ENCODE data around the gene IGFBPL1.

Gene IGFBPL1

DNA sequence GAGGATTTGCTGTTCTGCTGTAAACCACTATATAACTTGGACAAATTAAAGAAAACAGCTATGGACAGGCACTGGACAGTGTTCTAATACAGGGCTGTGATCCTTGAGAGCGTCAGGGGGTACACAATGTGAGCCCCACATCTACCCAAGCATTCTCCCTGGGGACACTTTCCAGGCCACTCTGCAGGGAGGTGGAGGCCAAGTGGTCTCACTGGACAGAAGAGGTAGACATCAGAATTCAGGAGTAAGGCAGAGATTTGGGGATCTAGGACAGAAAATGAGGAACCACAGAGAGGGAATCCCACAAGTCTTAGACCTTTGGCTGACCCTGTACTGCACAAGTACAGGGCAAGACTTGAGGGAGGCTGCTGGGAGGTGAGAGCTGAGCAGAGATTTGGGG, 3.8 kb upstream of the IGFBPL1 start:
- Histone ChIP-seq H3K9me3 (no peaks in the 10 kb centered on the region), H3K36me3 (no peaks in the 10 kb centered on the region), H3K4me3 (no peak overlapping the region), H3K27ac (no peak overlapping the region), H3K4me1 (peaks cover 0 to 23% (median 8%) of the 10 kb centered on the region in 4 donors), H3K27me3 (no peaks in the 10 kb centered on the region)
- DNase-seq: no peak
- intact Hi-C loops (cut with DNase I; ENCODE audit: low total_unique reads): no loop called here
- TF ChIP-seq, protein P1, sequence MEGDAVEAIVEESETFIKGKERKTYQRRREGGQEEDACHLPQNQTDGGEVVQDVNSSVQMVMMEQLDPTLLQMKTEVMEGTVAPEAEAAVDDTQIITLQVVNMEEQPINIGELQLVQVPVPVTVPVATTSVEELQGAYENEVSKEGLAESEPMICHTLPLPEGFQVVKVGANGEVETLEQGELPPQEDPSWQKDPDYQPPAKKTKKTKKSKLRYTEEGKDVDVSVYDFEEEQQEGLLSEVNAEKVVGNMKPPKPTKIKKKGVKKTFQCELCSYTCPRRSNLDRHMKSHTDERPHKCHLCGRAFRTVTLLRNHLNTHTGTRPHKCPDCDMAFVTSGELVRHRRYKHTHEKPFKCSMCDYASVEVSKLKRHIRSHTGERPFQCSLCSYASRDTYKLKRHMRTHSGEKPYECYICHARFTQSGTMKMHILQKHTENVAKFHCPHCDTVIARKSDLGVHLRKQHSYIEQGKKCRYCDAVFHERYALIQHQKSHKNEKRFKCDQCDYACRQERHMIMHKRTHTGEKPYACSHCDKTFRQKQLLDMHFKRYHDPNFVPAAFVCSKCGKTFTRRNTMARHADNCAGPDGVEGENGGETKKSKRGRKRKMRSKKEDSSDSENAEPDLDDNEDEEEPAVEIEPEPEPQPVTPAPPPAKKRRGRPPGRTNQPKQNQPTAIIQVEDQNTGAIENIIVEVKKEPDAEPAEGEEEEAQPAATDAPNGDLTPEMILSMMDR (IDR thresholded peaks at IDR 0.05): no peak

DNA sequence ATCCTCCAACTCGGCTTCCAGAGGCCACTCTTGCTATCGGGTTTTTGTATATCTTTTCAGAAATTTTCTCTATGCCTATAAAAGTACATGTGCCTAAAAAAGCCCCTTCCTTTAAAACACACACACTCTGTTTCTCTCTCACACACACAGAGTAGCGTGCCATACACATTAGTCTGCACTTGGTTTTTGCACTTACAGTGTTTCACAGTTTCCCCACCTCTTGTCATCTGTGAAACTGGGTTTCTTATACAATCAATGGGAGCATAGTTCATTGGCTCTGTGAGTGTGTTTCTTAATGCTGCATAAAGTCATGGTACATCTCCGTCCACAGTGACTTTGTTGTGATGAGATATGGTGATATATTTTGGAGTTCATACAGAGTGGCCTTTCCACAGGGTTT, 664 bp upstream of the IGFBPL1 start:
- H3K4me3 ChIP-seq: peak overlapping the region; percentile 52 to 60
- H3K36me3 ChIP-seq: no peaks in the 10 kb centered on the region
- DNase-seq: no peak
- H3K4me1 ChIP-seq: peaks cover 0 to 38% (median 16%) of the 10 kb centered on the region in 4 donors
- no peaks in the 10 kb centered on the region for H3K9me3 ChIP-seq
- no peaks in the 10 kb centered on the region for H3K27me3 ChIP-seq
- peak overlapping the region in 1 of 2 donors; percentile 75 for H3K27ac ChIP-seq
- intact Hi-C loops (cut with DNase I; ENCODE audit: low total_unique reads): loop anchor here (5.0 kb wide), 1 partner anchor 523 kb away; the partner anchor contains the start of gene SLC25A51
- TF ChIP-seq, protein P1 (IDR thresholded peaks at IDR 0.05): no peak

DNA sequence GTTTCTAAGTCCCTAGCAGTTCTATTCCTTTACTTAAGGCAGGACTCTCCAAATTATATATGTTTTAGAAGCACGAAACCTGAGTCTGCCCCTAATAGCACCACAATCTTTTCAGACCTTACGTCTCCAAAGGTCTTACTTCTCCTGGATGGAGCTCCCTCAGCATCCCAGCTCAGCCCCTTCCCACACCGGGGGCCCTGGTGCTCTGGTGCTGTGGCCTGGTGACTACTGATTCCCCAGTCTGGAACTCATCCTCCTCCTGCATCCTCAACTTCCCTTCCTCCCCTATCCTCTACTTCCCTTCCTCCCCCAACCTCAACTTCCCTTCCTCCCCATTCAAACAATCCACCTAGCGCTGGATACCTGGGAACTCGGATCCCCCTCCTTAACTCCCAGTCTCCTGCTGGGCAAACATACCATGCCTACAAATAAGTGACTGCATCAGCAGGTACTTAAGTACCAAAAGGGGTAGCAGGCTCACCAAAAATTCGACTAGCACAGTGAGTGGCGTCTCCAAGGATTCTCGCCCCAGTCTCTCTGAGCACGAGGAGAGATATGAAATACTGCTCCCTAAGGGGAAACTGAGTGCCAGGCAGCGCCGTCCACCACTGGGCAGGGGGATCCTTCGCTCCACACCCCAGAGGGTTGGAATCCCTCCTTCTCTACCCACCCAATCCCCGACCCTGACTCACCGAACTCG, 831 bp downstream of the IGFBPL1 start:
- H3K4me3 ChIP-seq: peak overlapping the region; percentile 52 to 60
- intact Hi-C loops (cut with DNase I; ENCODE audit: low total_unique reads): loop anchor here (5.0 kb wide), 1 partner anchor 521 kb away; the partner anchor contains the start of gene SLC25A51
- H3K9me3 ChIP-seq: no peaks in the 10 kb centered on the region
- H3K36me3 ChIP-seq: no peaks in the 10 kb centered on the region
- H3K27ac ChIP-seq: peak overlapping the region; percentile 70 to 75
- no peaks in the 10 kb centered on the region for H3K27me3 ChIP-seq
- TF ChIP-seq, protein P1 (IDR thresholded peaks at IDR 0.05): no peak
- DNase-seq: peak in 1 of 2 donors; percentile 63
- H3K4me1 ChIP-seq: peaks cover 0 to 38% (median 16%) of the 10 kb centered on the region in 4 donors

DNA sequence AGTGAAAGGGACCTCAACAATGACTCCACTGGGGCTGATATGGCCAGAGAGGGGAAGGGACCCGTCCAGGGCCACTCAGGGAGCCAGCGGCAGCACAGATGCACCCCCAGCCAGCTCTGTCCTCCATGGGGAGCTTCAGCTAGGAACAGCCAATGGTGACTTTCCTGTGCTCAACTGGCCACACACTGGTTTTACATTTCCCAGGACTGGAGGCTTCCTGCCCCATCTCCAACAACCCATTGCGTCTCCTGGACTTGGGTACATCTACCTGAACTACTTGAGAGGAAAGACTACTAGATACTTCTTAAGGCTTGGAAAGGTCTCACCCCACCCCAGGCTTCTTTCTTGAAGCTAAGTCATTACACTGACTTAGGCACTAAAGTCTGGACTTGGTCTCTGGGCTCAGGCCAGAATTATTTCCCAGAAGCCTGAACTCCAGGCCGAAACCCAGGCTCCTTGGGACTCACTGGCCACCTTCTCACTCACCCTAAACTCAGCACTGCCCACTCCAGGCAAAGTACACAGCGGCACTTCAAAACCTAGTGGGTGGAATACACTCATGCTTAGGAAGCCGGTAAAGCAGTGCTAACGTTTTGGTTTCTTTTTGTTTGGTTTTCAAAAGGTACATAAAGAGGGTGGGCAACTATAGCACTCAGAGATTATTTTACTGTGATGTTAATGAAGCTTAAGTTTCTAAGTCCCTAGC, 1.5 kb downstream of the IGFBPL1 start:
- TF ChIP-seq, protein P1 (IDR thresholded peaks at IDR 0.05): no peak
- Histone ChIP-seq H3K4me3 (peak overlapping the region; percentile 52 to 60), H3K9me3 (no peaks in the 10 kb centered on the region), H3K4me1 (peaks cover 0 to 38% (median 16%) of the 10 kb centered on the region in 4 donors), H3K36me3 (no peaks in the 10 kb centered on the region), H3K27me3 (no peaks in the 10 kb centered on the region), H3K27ac (peak overlapping the region; percentile 70 to 75)
- peak in 1 of 2 donors; percentile 58 for DNase-seq
- intact Hi-C loops (cut with DNase I; ENCODE audit: low total_unique reads): loop anchor here (5.0 kb wide), 1 partner anchor 520 kb away; the partner anchor contains the start of gene SLC25A51

DNA sequence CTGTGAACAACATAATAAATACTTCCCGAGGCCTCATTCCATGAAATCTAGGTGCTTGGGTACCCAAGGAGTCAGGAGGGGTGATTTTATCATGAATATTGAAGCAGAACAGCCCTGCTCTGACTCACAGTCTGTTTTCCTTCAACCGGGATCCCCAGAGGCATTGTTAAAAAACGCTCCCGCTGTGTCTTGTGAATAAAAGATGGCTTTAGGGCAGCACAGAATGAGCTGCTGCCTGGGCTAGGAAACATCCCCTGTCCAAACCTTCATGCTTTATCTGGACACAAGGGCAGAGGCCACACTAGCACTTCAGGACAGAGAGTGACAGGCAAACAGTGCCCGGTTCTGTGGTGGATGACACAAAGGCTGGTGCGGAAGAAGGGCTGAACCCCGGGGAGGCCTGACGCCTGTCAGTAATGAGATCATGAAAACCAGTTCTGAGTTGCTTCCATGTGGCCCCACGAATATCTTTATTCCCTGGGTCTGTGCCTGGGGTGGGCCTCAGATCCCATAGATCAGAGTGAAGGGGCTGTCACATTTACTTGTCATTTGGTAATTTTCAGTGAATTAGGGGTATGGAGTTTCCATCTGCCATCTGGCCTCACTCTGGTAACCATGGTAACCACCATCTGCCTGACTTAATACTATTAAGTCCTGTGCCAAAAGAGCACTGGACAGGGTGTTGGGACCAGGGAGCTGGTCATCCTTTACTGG, 2.6 kb downstream of the IGFBPL1 start:
- no peaks in the 10 kb centered on the region for H3K9me3 ChIP-seq
- H3K27ac ChIP-seq: peak overlapping the region; percentile 70 to 75
- TF ChIP-seq, protein P1 (IDR thresholded peaks at IDR 0.05): no peak
- H3K4me1 ChIP-seq: peaks cover 0 to 46% (median 16%) of the 10 kb centered on the region in 4 donors
- DNase-seq: peak in 1 of 2 donors; percentile 24
- intact Hi-C loops (cut with DNase I; ENCODE audit: low total_unique reads): loop anchor here (5.0 kb wide), 1 partner anchor 519 kb away; the partner anchor contains the start of gene SLC25A51
- no peaks in the 10 kb centered on the region for H3K27me3 ChIP-seq
- H3K4me3 ChIP-seq: no peak overlapping the region
- H3K36me3 ChIP-seq: no peaks in the 10 kb centered on the region
